Measurements from ENCODE around the gene RASGEF1C.

GRCh38 chr5:180160215-180160614 is 48.8 kb downstream of the RASGEF1C start:
- TF ChIP-seq CTCF (IDR thresholded peaks at IDR 0.05) = no peak
- TF ChIP-seq POLR2A (IDR thresholded peaks at IDR 0.05) = no peak
